Activated naive CD4-positive, alpha-beta T cell (primary cell): ENCODE data around the gene PIM3.
A peak's percentile ranks its signal among the peaks of the same experiment; 100 is the strongest.

Source experiments
- DNase-seq, 4 experiments: peaks; one replicate each; lab custom pipeline; 2025; lab: John Stamatoyannopoulos, UW

PIM3 gene

GRCh38 chr22:49943405-49943765 is 17.2 kb upstream of the PIM3 start:
- no peak for DNase-seq

GRCh38 chr22:49943771-49944398 is 16.7 kb upstream of the PIM3 start:
- DNase-seq: no peak

- DNase-seq: no peak
These were observed 16.1 kb upstream of the PIM3 start for GRCh38 chr22:49944399-49944891.

GRCh38 chr22:49945042-49945794 is 15.4 kb upstream of the PIM3 start:
- peak in 2 of 4 experiments; percentile 70 to 74 for DNase-seq

GRCh38 chr22:49946612-49947295 is 13.8 kb upstream of the PIM3 start:
- no peak for DNase-seq

GRCh38 chr22:49947296-49947622 is 13.3 kb upstream of the PIM3 start:
- DNase-seq: no peak

GRCh38 chr22:49948116-49948957 is 12.2 kb upstream of the PIM3 start:
- DNase-seq: no peak

- DNase-seq: no peak
These were observed 11.3 kb upstream of the PIM3 start for GRCh38 chr22:49948958-49949913.

- DNase-seq: no peak
These were observed 10.7 kb upstream of the PIM3 start for GRCh38 chr22:49949914-49950292.

- no peak for DNase-seq
These were observed 10.1 kb upstream of the PIM3 start for GRCh38 chr22:49950396-49950994.

GRCh38 chr22:49951000-49951677 is 9.4 kb upstream of the PIM3 start:
- no peak for DNase-seq

GRCh38 chr22:49951678-49951985 is 8.9 kb upstream of the PIM3 start:
- no peak for DNase-seq

GRCh38 chr22:49951986-49952896 is 8.3 kb upstream of the PIM3 start:
- no peak for DNase-seq

GRCh38 chr22:49953027-49953679 is 7.4 kb upstream of the PIM3 start:
- DNase-seq: no peak

GRCh38 chr22:49953680-49954344 is 6.8 kb upstream of the PIM3 start:
- DNase-seq: no peak

GRCh38 chr22:49954354-49954753 is 6.2 kb upstream of the PIM3 start:
- no peak for DNase-seq

GRCh38 chr22:49954991-49955580 is 5.5 kb upstream of the PIM3 start:
- DNase-seq: no peak
